Osteoblast (primary cell): ENCODE data around the gene PACSIN1. TPM values are rescaled to one million over a fixed set of nuclear protein-coding genes. Genes with fewer than 3 reads are reported as not detected.

Experiments used
- DNase-seq: peaks from one replicate; pipeline ENCODE4 v3.0.0; 2011; ENCODE audit warnings: low spot score, mixed read lengths; ENCODE audit not compliant: insufficient read length; ENCODE audit errors: missing footprints
- H2AFZ ChIP-seq: 2 replicates; pipeline ENCODE4 v1.6.0; 2011; ENCODE audit warnings: mild to moderate bottlenecking, low read length
- H3K27ac ChIP-seq: 2 replicates; pipeline ENCODE4 v1.5.1; 2011; ENCODE audit warnings: mild to moderate bottlenecking, low read depth, low read length, moderate library complexity
- H3K27me3 ChIP-seq: 2 replicates; pipeline ENCODE4 v1.6.0; 2012; ENCODE audit warnings: mild to moderate bottlenecking, control low read depth, inconsistent platforms, low read length, moderate library complexity; ENCODE audit not compliant: insufficient read depth
- H3K36me3 ChIP-seq: 2 replicates; pipeline ENCODE4 v1.5.1; 2011; ENCODE audit warnings: mild to moderate bottlenecking, low read length, control low read depth, moderate library complexity; ENCODE audit not compliant: insufficient read depth
- H3K4me1 ChIP-seq: 2 replicates; pipeline ENCODE4 v1.5.1; 2011; ENCODE audit warnings: mild to moderate bottlenecking, low read length, control low read depth, moderate library complexity; ENCODE audit not compliant: insufficient read depth
- H3K4me2 ChIP-seq: 2 replicates; pipeline ENCODE4 v1.6.0; 2011; ENCODE audit warnings: mild to moderate bottlenecking, low read length; ENCODE audit not compliant: insufficient read depth
- H3K4me3 ChIP-seq: fragments of 200-600 bp; sonication (generic); 3 replicates; pipeline ENCODE4 v1.5.1; 2012; ENCODE audit warnings: mild to moderate bottlenecking, low read length, inconsistent platforms; ENCODE audit not compliant: insufficient read depth
- H3K79me2 ChIP-seq: 2 replicates; pipeline ENCODE4 v1.6.0; 2012; ENCODE audit warnings: mild to moderate bottlenecking, low read length, control low read depth, inconsistent platforms; ENCODE audit not compliant: insufficient read depth
- H3K9me3 ChIP-seq: 2 replicates; pipeline ENCODE4 v1.5.1; 2011; ENCODE audit warnings: low read depth, low read length, control low read depth
- H4K20me1 ChIP-seq: 2 replicates; pipeline ENCODE4 v1.6.0; 2012; ENCODE audit warnings: mild to moderate bottlenecking, low read length, control low read depth; ENCODE audit not compliant: insufficient read depth
- total RNA-seq: library from RNA; depleted of rRNA; stranded (reverse); fragments of >200 nt; gene quantifications from 2 replicates; pipeline ENCODE4 v1.2.3, GENCODE V29; 2012
- TF ChIP-seq, protein P1 (sequence below): IDR thresholded peaks from 2 replicates; pipeline ENCODE4 v1.5.1; 2011; ENCODE audit warnings: mild to moderate bottlenecking, low read depth, low read length, moderate library complexity; ENCODE audit errors: extremely low read depth

PACSIN1 gene
- total RNA-seq, 1 donor, result not detected

- no peak overlapping the region for H3K4me2 ChIP-seq
- no peaks in the 10 kb centered on the region for H3K79me2 ChIP-seq
- no peak overlapping the region for H3K27ac ChIP-seq
- no peaks in the 10 kb centered on the region for H3K9me3 ChIP-seq
- TF ChIP-seq, protein P1, sequence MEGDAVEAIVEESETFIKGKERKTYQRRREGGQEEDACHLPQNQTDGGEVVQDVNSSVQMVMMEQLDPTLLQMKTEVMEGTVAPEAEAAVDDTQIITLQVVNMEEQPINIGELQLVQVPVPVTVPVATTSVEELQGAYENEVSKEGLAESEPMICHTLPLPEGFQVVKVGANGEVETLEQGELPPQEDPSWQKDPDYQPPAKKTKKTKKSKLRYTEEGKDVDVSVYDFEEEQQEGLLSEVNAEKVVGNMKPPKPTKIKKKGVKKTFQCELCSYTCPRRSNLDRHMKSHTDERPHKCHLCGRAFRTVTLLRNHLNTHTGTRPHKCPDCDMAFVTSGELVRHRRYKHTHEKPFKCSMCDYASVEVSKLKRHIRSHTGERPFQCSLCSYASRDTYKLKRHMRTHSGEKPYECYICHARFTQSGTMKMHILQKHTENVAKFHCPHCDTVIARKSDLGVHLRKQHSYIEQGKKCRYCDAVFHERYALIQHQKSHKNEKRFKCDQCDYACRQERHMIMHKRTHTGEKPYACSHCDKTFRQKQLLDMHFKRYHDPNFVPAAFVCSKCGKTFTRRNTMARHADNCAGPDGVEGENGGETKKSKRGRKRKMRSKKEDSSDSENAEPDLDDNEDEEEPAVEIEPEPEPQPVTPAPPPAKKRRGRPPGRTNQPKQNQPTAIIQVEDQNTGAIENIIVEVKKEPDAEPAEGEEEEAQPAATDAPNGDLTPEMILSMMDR, result no peak
- H2AFZ ChIP-seq, result no peak overlapping the region
- H3K27me3 ChIP-seq, result peaks cover 3% of the 10 kb centered on the region
- H3K4me1 ChIP-seq, result no peaks in the 10 kb centered on the region
- H3K36me3 ChIP-seq, result no peaks in the 10 kb centered on the region
- DNase-seq, result peak; percentile 59
- H3K4me3 ChIP-seq, result no peak overlapping the region
- peaks cover 7% of the 10 kb centered on the region for H4K20me1 ChIP-seq
Measured at GRCh38 chr6:34569361-34569973, 103.6 kb downstream of the PACSIN1 start.

DNA sequence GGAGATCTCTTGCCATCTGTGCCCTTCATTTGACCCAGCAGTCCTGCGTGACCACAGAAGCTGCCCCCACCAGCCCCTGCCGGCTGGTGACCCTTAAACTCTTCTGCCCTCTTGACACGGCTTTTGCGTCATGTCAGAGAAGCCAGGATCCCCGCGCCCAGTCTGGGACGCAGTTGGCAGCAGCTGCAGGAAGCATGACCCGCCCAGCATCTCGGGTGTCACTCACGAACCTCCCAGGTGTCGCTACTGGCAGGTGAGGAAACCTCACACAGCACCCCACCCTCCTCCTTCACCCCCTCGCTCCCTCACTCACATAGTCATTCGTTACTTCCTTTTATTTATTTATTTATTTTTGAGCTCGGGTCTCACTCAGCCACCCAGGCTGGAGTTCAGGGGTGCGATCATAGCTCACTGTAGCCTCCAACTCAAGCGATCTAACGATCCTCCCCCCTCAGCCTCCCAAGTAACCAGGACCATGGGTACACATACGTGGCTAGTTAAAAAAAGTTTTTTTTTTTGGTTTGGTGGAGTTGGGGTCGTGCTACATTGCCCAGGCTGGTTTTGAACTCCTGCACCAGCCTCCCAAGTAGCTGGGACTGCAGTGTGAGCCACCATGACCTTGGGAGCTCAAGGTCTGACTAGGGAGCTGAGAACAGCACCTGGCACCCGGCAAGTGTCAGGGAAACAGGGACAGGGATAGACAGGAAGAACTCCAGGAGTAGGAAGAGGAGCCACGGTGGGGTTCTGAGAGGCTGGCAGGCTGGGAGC, 104.4 kb downstream of the PACSIN1 start:
- no peaks in the 10 kb centered on the region for H3K4me1 ChIP-seq
- H3K9me3 ChIP-seq, result no peaks in the 10 kb centered on the region
- DNase-seq, result no peak
- no peak overlapping the region for H3K27ac ChIP-seq
- H3K4me2 ChIP-seq, result no peak overlapping the region
- no peak overlapping the region for H3K4me3 ChIP-seq
- no peaks in the 10 kb centered on the region for H3K36me3 ChIP-seq
- peaks cover 3% of the 10 kb centered on the region for H3K27me3 ChIP-seq
- H2AFZ ChIP-seq, result no peak overlapping the region
- peaks cover 9% of the 10 kb centered on the region for H4K20me1 ChIP-seq
- H3K79me2 ChIP-seq, result no peaks in the 10 kb centered on the region
- TF ChIP-seq, protein P1, result no peak

GRCh38 chr6:34571388-34571787, 105.5 kb downstream of the PACSIN1 start:
- Histone ChIP-seq H3K27ac (no peak overlapping the region), H3K36me3 (no peaks in the 10 kb centered on the region), H3K4me1 (no peaks in the 10 kb centered on the region), H4K20me1 (peaks cover 9% of the 10 kb centered on the region), H3K9me3 (no peaks in the 10 kb centered on the region), H3K27me3 (peaks cover 3% of the 10 kb centered on the region), H3K4me3 (no peak overlapping the region), H2AFZ (no peak overlapping the region), H3K79me2 (no peaks in the 10 kb centered on the region), H3K4me2 (no peak overlapping the region)
- TF ChIP-seq, protein P1, result no peak
- DNase-seq, result no peak

GRCh38 chr6:34572021-34572420, 106.1 kb downstream of the PACSIN1 start:
- no peak overlapping the region for H2AFZ ChIP-seq
- H3K9me3 ChIP-seq, result no peaks in the 10 kb centered on the region
- no peak overlapping the region for H3K4me3 ChIP-seq
- peaks cover 3% of the 10 kb centered on the region for H3K27me3 ChIP-seq
- H3K36me3 ChIP-seq, result no peaks in the 10 kb centered on the region
- peaks cover 9% of the 10 kb centered on the region for H4K20me1 ChIP-seq
- TF ChIP-seq, protein P1, result no peak
- H3K79me2 ChIP-seq, result no peaks in the 10 kb centered on the region
- peak; percentile 76 for DNase-seq
- no peaks in the 10 kb centered on the region for H3K4me1 ChIP-seq
- no peak overlapping the region for H3K4me2 ChIP-seq
- no peak overlapping the region for H3K27ac ChIP-seq
